HepG2 (cell line): ENCODE measurements around the gene PDZD2. TPM values are rescaled to one million over a fixed set of nuclear protein-coding genes. Genes with fewer than 3 reads are reported as not detected.

Experiments used
- ATAC-seq: fragments of 200-7000 bp; cut with Tn5 transposase; 3 replicates; pipeline ENCODE4 v1.9.1; 2020; ENCODE audit warnings: mild to moderate bottlenecking, moderate library complexity
- BruUV-seq: library from RNA; stranded (reverse); fragments of 400-500 nt; replicated peaks from 2 replicates; lab custom pipeline; 2021; lab: Mats Ljungman, UMichigan
- CTCF ChIA-PET: fragments of 300-600 bp; formaldehyde crosslinking; extraction: SDS; loops from one replicate; lab custom pipeline; 2021; ENCODE audit warnings: low total read pairs, inconsistent platforms, low intra/inter-chr PET ratio; lab: Yijun Ruan, JAX
- POLR2A ChIA-PET: fragments of 350-600 bp; sonication (Branson Sonifier 250); formaldehyde crosslinking; loops from one replicate; lab custom pipeline; 2020; ENCODE audit warnings: antibody characterized with exemption, inconsistent platforms; lab: Yijun Ruan, JAX
- DNase-seq: peaks from one replicate; pipeline ENCODE4 v3.0.0-alpha.2; 2015; ENCODE audit warnings: low spot score
- FAIRE-seq: peaks from 3 replicates; lab custom pipeline; 2011; peaks lifted over from hg19 to GRCh38; lab: Jason Lieb, UNC
- H2AFZ ChIP-seq: one replicate; pipeline ENCODE4 v1.6.1; 2011; ENCODE audit warnings: low read length, inconsistent platforms
- H3K27ac ChIP-seq: fragments of 300-600 bp; 3 replicates; pipeline ENCODE4 v1.8.0; 2011; ENCODE audit warnings: mixed run types, mild to moderate bottlenecking, mixed read lengths, low read length, inconsistent platforms; ENCODE audit not compliant: insufficient read depth; ENCODE audit errors: extremely low read length
- H3K27me3 ChIP-seq, 2 experiments: fragments of 200-600 bp in 1 of 2; 2 replicates in 1 of 2; 3 replicates in 1 of 2; pipeline versions ENCODE4 v1.6.0 to v1.8.0; 2011; ENCODE audit warnings: low read length in 2 of 2, mild to moderate bottlenecking in 2 of 2, moderate library complexity in 2 of 2, inconsistent platforms in 1 of 2; ENCODE audit not compliant: insufficient read depth in 2 of 2, control insufficient read depth in 1 of 2
- H3K36me3 ChIP-seq, 2 experiments: fragments of 200-600 bp in 1 of 2; replicated peaks in 1 of 2; 2 replicates in 1 of 2; 3 replicates in 1 of 2; pipeline versions ENCODE4 v1.5.1 to v1.8.0; 2011; ENCODE audit warnings: low read length in 2 of 2, inconsistent platforms in 1 of 2; ENCODE audit not compliant: insufficient read depth in 2 of 2, control insufficient read depth in 1 of 2
- H3K4me1 ChIP-seq: 2 replicates; pipeline ENCODE4 v1.5.1; 2012; ENCODE audit warnings: low read length, inconsistent platforms; ENCODE audit not compliant: insufficient read depth
- H3K4me2 ChIP-seq: 2 replicates; pipeline ENCODE4 v1.6.0; 2011; ENCODE audit warnings: low read depth, low read length, inconsistent platforms
- H3K4me3 ChIP-seq, 3 experiments: fragments of 200-600 bp in 1 of 3; sonication (generic), shearing (Covaris generic) in 1 of 3; replicated peaks in 1 of 3; 2 replicates each; pipeline ENCODE4 v1.5.1; 2011 to 2016; ENCODE audit warnings: low read length in 3 of 3, inconsistent platforms in 2 of 3, low read depth in 2 of 3, mild to moderate bottlenecking in 2 of 3, control low read depth in 1 of 3, mixed read lengths in 1 of 3; ENCODE audit not compliant: insufficient read depth in 1 of 3
- H3K79me2 ChIP-seq: one replicate; pipeline ENCODE4 v1.6.1; 2011; ENCODE audit warnings: low read length, inconsistent platforms; ENCODE audit not compliant: insufficient read depth
- H3K9ac ChIP-seq: 2 replicates; pipeline ENCODE4 v1.6.0; 2011; ENCODE audit warnings: mild to moderate bottlenecking, low read depth, low read length, inconsistent platforms; ENCODE audit not compliant: insufficient read depth
- H3K9me3 ChIP-seq: 2 replicates; pipeline ENCODE4 v1.5.1; 2012; ENCODE audit warnings: mild to moderate bottlenecking, low read length
- H4K20me1 ChIP-seq: 2 replicates; pipeline ENCODE4 v1.6.0; 2011; ENCODE audit warnings: inconsistent platforms, mild to moderate bottlenecking, low read length, moderate library complexity; ENCODE audit not compliant: insufficient read depth
- EEA1 ChIP-seq: sonication (generic); formaldehyde crosslinking; IDR thresholded peaks from 2 replicates; pipeline ENCODE4 v1.5.1; 2020; ENCODE audit warnings: mild to moderate bottlenecking, missing genetic modification reagents, borderline replicate concordance
- FOXP1 ChIP-seq, 2 experiments: fragments of 450-650 bp in 1 of 2; IDR thresholded peaks; 2 replicates each; pipeline ENCODE4 v1.6.1; 2017 to 2018; ENCODE audit warnings: antibody characterized with exemption in 1 of 2
- MATR3 ChIP-seq: sonication (generic); formaldehyde crosslinking; IDR thresholded peaks from 2 replicates; pipeline ENCODE4 v1.4.0; 2020; ENCODE audit warnings: missing genetic modification reagents
- PRMT3 ChIP-seq: sonication (generic); formaldehyde crosslinking; IDR thresholded peaks from 2 replicates; pipeline ENCODE4 v1.8.1; 2022; ENCODE audit warnings: low read depth, mild to moderate bottlenecking, moderate library complexity, missing genetic modification reagents, borderline replicate concordance
- RORA ChIP-seq: sonication (generic); formaldehyde crosslinking; IDR thresholded peaks from 2 replicates; pipeline ENCODE4 v1.5.0; 2020; ENCODE audit warnings: mild to moderate bottlenecking, missing genetic modification reagents, moderate library complexity
- TBP ChIP-seq: sonication (generic); formaldehyde crosslinking; IDR thresholded peaks from 2 replicates; pipeline ENCODE4 v1.5.0; 2020; ENCODE audit warnings: missing genetic modification reagents
- TIGD3 ChIP-seq: sonication (generic); formaldehyde crosslinking; IDR thresholded peaks from 2 replicates; pipeline ENCODE4 v1.5.1; 2020; ENCODE audit warnings: mild to moderate bottlenecking, missing genetic modification reagents, borderline replicate concordance
- ZFP37 ChIP-seq: sonication (generic); formaldehyde crosslinking; IDR thresholded peaks from 2 replicates; pipeline ENCODE4 v1.4.0; 2020; ENCODE audit warnings: missing genetic modification reagents, borderline replicate concordance
- ZIK1 ChIP-seq: sonication (generic); formaldehyde crosslinking; IDR thresholded peaks from 2 replicates; pipeline ENCODE4 v1.5.0; 2020; ENCODE audit warnings: mild to moderate bottlenecking, low read depth, missing genetic modification reagents, borderline replicate concordance
- ZNF101 ChIP-seq: sonication (generic); formaldehyde crosslinking; IDR thresholded peaks from 2 replicates; pipeline ENCODE4 v1.4.0; 2020; ENCODE audit warnings: mild to moderate bottlenecking, low read depth, missing genetic modification reagents, borderline replicate concordance
- ZNF280B ChIP-seq: sonication (generic); formaldehyde crosslinking; IDR thresholded peaks from 2 replicates; pipeline ENCODE4 v1.5.0; 2020; ENCODE audit warnings: missing genetic modification reagents, mild to moderate bottlenecking, borderline replicate concordance
- ZNF547 ChIP-seq: sonication (generic); formaldehyde crosslinking; IDR thresholded peaks from 2 replicates; pipeline ENCODE4 v1.5.1; 2020; ENCODE audit warnings: mild to moderate bottlenecking, missing genetic modification reagents
- ZNF563 ChIP-seq: sonication (generic); formaldehyde crosslinking; IDR thresholded peaks from 2 replicates; pipeline ENCODE4 v1.8.0; 2022; ENCODE audit warnings: mild to moderate bottlenecking, moderate library complexity, missing genetic modification reagents
- ZNF569 ChIP-seq: sonication (generic); formaldehyde crosslinking; IDR thresholded peaks from 2 replicates; pipeline ENCODE4 v1.5.0; 2020; ENCODE audit warnings: mild to moderate bottlenecking, missing genetic modification reagents, moderate library complexity, borderline replicate concordance
- ZNF709 ChIP-seq: sonication (generic); formaldehyde crosslinking; IDR thresholded peaks from 2 replicates; pipeline ENCODE4 v1.5.0; 2020; ENCODE audit warnings: mild to moderate bottlenecking, missing genetic modification reagents
- ZNF713 ChIP-seq: sonication (generic); formaldehyde crosslinking; IDR thresholded peaks from 2 replicates; pipeline ENCODE4 v1.4.0; 2020; ENCODE audit warnings: mild to moderate bottlenecking, missing genetic modification reagents
- WGBS: methylation state at CpG from one replicate; pipeline ENCODE4 v1.1.6; 2017; ENCODE audit warnings: low lambda C conversion rate; 5-methylcytosine and 5-hydroxymethylcytosine counted together
- in situ Hi-C: cut with HindIII; loops from 2 replicates; pipeline ENCODE4 v1.10.0; 2017; ENCODE audit warnings: low pct_unique_long_range_greater_than_20kb; ENCODE audit not compliant: extremely low pct_ligation_motif_present
- intact Hi-C: fragments of 100-400 bp; cut with micrococcal nuclease; formaldehyde crosslinking; loops from one replicate; pipeline ENCODE4 v1.10.0; 2022; ENCODE audit not compliant: unreplicated experiment
- polyA plus RNA-seq, 8 experiments: library from polyadenylated mRNA; depleted of rRNA in 3 of 8; stranded (reverse) in 7 of 8; unstranded in 1 of 8; fragments of >200 nt; fragmentation: Illumina TruSeq in 4 of 8; extraction: Trizol in 4 of 8; gene quantifications; 2 replicates each; pipeline versions ENCODE4 v1.2.1 to v1.2.3, GENCODE V29; 2011 to 2016; ENCODE audit warnings: low read depth in 4 of 8, missing spikeins in 1 of 8, mixed read lengths in 1 of 8; ENCODE audit not compliant: insufficient read depth in 1 of 8
- total RNA-seq, 5 experiments: library from RNA; depleted of rRNA; stranded (reverse); fragments of >200 nt; fragmentation: Illumina TruSeq; extraction: Trizol; gene quantifications; 2 replicates each; pipeline ENCODE4 v1.2.3, GENCODE V29; 2016; ENCODE audit warnings: low read depth in 1 of 5

Gene PDZD2
- total and polyA plus RNA-seq, 2 of the 13 experiments (the other 11 are each of a cell fraction or from before 2014, with no cell fraction given), result 0.04 TPM; not detected in 1

- no peak overlapping the region for H3K4me3 ChIP-seq
- no peak overlapping the region for H2AFZ ChIP-seq
- DNase-seq (no peak), ATAC-seq (no peak)
- peaks cover 15 to 58% of the 10 kb centered on the region in 2 experiments for H3K36me3 ChIP-seq
- H3K27me3 ChIP-seq, result no peaks in the 10 kb centered on the region
- POLR2A ChIA-PET, result no interaction called here
- H3K4me2 ChIP-seq, result no peak overlapping the region
- CTCF ChIA-PET, result no interaction called here
- peaks cover 37% of the 10 kb centered on the region for H3K79me2 ChIP-seq
- BruUV-seq, result no TSS peak
- peaks cover 8% of the 10 kb centered on the region; the same call in 1 of the 2 replicates for H4K20me1 ChIP-seq
- H3K27ac ChIP-seq, result no peak overlapping the region
- no peaks in the 10 kb centered on the region for H3K9me3 ChIP-seq
- 0 out of 2 replicates have a peak, but pooled peaks cover 13% of the 10 kb centered on the region for H3K4me1 ChIP-seq
- no peak for TF ChIP-seq ZFP37
- no peak for TF ChIP-seq FOXP1 (IDR thresholded peaks at IDR 0.05)
- no peak for TF ChIP-seq FOXP1 (CRISPR knock-in tag; IDR thresholded peaks at IDR 0.05)
- TF ChIP-seq MATR3, result no peak
- TF ChIP-seq ZIK1 (CRISPR knock-in tag), result no peak
- no peak for TF ChIP-seq ZNF569 (CRISPR knock-in tag)
- no peak for TF ChIP-seq ZNF713 (CRISPR knock-in tag)
- no peak for TF ChIP-seq ZNF101 (CRISPR knock-in tag)
- no peak for TF ChIP-seq ZNF563
- no peak for TF ChIP-seq PRMT3 (CRISPR knock-in tag)
- no peak for TF ChIP-seq ZNF709 (CRISPR knock-in tag)
- no peak for TF ChIP-seq ZNF280B (CRISPR knock-in tag)
- TF ChIP-seq TBP (CRISPR knock-in tag), result no peak
- no peak for TF ChIP-seq RORA (CRISPR knock-in tag)
- TF ChIP-seq ZNF547 (CRISPR knock-in tag), result no peak
- TF ChIP-seq TIGD3, result no peak
- TF ChIP-seq EEA1 (CRISPR knock-in tag), result no peak
- TF ChIP-seq, all 625 proteins: peak for 0
- WGBS, result 90% methylated on average over 1 of the region's 1 CpG
- intact Hi-C loops (no loop called here), in situ Hi-C loops (no loop called here)
- no peak overlapping the region for H3K9ac ChIP-seq
- FAIRE-seq, result no peak
Observed at GRCh38 chr5:32126691-32127090, 487.8 kb downstream of the PDZD2 start.
